ENCODE measurements around the gene IRAK1. TPM values are rescaled to one million over a fixed set of nuclear protein-coding genes. Genes with fewer than 3 reads are reported as not detected.

Gene IRAK1
- total and polyA plus RNA-seq, 2 of the 8 experiments (the other 6 are each of a cell fraction or from before 2014, with no cell fraction given): 26.6 to 41.7 TPM

GRCh38 chrX:154017766-154018517, 1.8 kb downstream of the IRAK1 start (continued):
- TF ChIP-seq MAX (IDR thresholded peaks at IDR 0.05) (no peak), EGR1 (IDR thresholded peaks at IDR 0.05; ENCODE audit: borderline replicate concordance, low read depth, low read length) (no peak), CBX5 (IDR thresholded peaks at IDR 0.05; ENCODE audit: low read depth, low read length) (no peak), CHD1 (IDR thresholded peaks at IDR 0.05; ENCODE audit: low read depth, low read length) (no peak), SIRT6 (IDR thresholded peaks at IDR 0.05; ENCODE audit: low read length) (no peak), JUN (IDR thresholded peaks at IDR 0.05; ENCODE audit: low read depth, low read length) (no peak), BACH1 (IDR thresholded peaks at IDR 0.05; ENCODE audit: low read length) (no peak), GABPA (IDR thresholded peaks at IDR 0.05; ENCODE audit: borderline replicate concordance, insufficient read depth, low read length) (no peak)
